H9 (cell line): ENCODE results near the gene FBXO34. TPM values are rescaled to one million over a fixed set of nuclear protein-coding genes. Genes with fewer than 3 reads are reported as not detected.

ENCODE experiments used
- DNase-seq: peaks from one replicate; pipeline ENCODE4 v3.0.0-alpha.2; 2017
- H2AFZ ChIP-seq: one replicate; pipeline ENCODE4 v1.6.1; 2013; ENCODE audit warnings: mild to moderate bottlenecking, low read length, control low read depth, moderate library complexity
- H2AK5ac ChIP-seq: 2 replicates; pipeline ENCODE4 v1.6.1; 2013; ENCODE audit warnings: low read length, control low read depth, mixed read lengths; ENCODE audit not compliant: insufficient read length
- H2BK120ac ChIP-seq: one replicate; pipeline ENCODE4 v1.6.1; 2013; ENCODE audit warnings: low read depth, mild to moderate bottlenecking, low read length, control low read depth, inconsistent platforms; ENCODE audit not compliant: poor library complexity, severe bottlenecking
- H2BK12ac ChIP-seq: 2 replicates; pipeline ENCODE4 v1.6.1; 2013; ENCODE audit warnings: low read length, control low read depth, mixed read lengths, low read depth; ENCODE audit not compliant: insufficient read length
- H2BK15ac ChIP-seq: 2 replicates; pipeline ENCODE4 v1.6.1; 2013; ENCODE audit warnings: low read depth, low read length, control low read depth
- H2BK20ac ChIP-seq: one replicate; pipeline ENCODE4 v1.6.1; 2013; ENCODE audit warnings: low read depth, mild to moderate bottlenecking, low read length, control low read depth, inconsistent platforms; ENCODE audit not compliant: poor library complexity, severe bottlenecking
- H2BK5ac ChIP-seq: 2 replicates; pipeline ENCODE4 v1.6.1; 2013; ENCODE audit warnings: low read length, control low read depth, mixed read lengths; ENCODE audit not compliant: insufficient read length
- H3K14ac ChIP-seq: 2 replicates; pipeline ENCODE4 v1.6.1; 2013; ENCODE audit warnings: low read length, control low read depth; ENCODE audit not compliant: insufficient read depth
- H3K18ac ChIP-seq: 2 replicates; pipeline ENCODE4 v1.6.1; 2013; ENCODE audit warnings: low read depth, mild to moderate bottlenecking, mixed read lengths, low read length, control low read depth; ENCODE audit not compliant: insufficient read length
- H3K23ac ChIP-seq: 2 replicates; pipeline ENCODE4 v1.6.1; 2013; ENCODE audit warnings: low read length, control low read depth, mixed read lengths, low read depth; ENCODE audit not compliant: insufficient read length
- H3K23me2 ChIP-seq: 2 replicates; pipeline ENCODE4 v1.6.1; 2013; ENCODE audit warnings: low read depth, mild to moderate bottlenecking, mixed read lengths, low read length, control low read depth; ENCODE audit not compliant: insufficient read length, poor library complexity, severe bottlenecking
- H3K27ac ChIP-seq: 2 replicates; pipeline ENCODE4 v1.5.1; 2013; ENCODE audit warnings: low read length, control low read depth, mixed read lengths, low read depth; ENCODE audit not compliant: insufficient read length
- H3K27me3 ChIP-seq: 2 replicates; pipeline ENCODE4 v1.6.1; 2013; ENCODE audit warnings: low read length, control low read depth, inconsistent platforms; ENCODE audit not compliant: insufficient read depth
- H3K4ac ChIP-seq: 2 replicates; pipeline ENCODE4 v1.6.1; 2013; ENCODE audit warnings: low read depth, mild to moderate bottlenecking, control low read depth, inconsistent platforms, low read length, moderate library complexity
- H3K4me1 ChIP-seq: 2 replicates; pipeline ENCODE4 v1.6.1; 2013; ENCODE audit warnings: low read length, control low read depth, inconsistent platforms; ENCODE audit not compliant: insufficient read depth
- H3K4me2 ChIP-seq: 2 replicates; pipeline ENCODE4 v1.6.1; 2013; ENCODE audit warnings: low read length, control low read depth, mixed read lengths; ENCODE audit not compliant: insufficient read length, insufficient read depth
- H3K56ac ChIP-seq: 2 replicates; pipeline ENCODE4 v1.6.1; 2013; ENCODE audit warnings: low read depth, mild to moderate bottlenecking, mixed read lengths, low read length, control low read depth; ENCODE audit not compliant: insufficient read length
- H3K79me1 ChIP-seq: 2 replicates; pipeline ENCODE4 v1.6.1; 2013; ENCODE audit warnings: low read depth, mild to moderate bottlenecking, moderate library complexity, low read length, control low read depth, inconsistent platforms; ENCODE audit not compliant: insufficient read depth, poor library complexity, severe bottlenecking
- H3K79me2 ChIP-seq: 2 replicates; pipeline ENCODE4 v1.6.1; 2013; ENCODE audit warnings: low read length, control low read depth, inconsistent platforms; ENCODE audit not compliant: insufficient read depth
- H3K9ac ChIP-seq: 2 replicates; pipeline ENCODE4 v1.6.1; 2013; ENCODE audit warnings: low read length, control low read depth, mixed read lengths; ENCODE audit not compliant: insufficient read length; ENCODE audit errors: extremely low read depth
- H3K9me3 ChIP-seq: one replicate; pipeline ENCODE4 v1.6.1; 2013; ENCODE audit warnings: low read depth, low read length, inconsistent platforms; ENCODE audit not compliant: control insufficient read depth
- H3T11ph ChIP-seq: one replicate; pipeline ENCODE4 v1.6.1; 2013; ENCODE audit warnings: mild to moderate bottlenecking, low read length, control low read depth, inconsistent platforms
- H4K20me1 ChIP-seq: one replicate; pipeline ENCODE4 v1.6.1; 2013; ENCODE audit not compliant: control insufficient read depth, insufficient read length, insufficient read depth
- H4K5ac ChIP-seq: 2 replicates; pipeline ENCODE4 v1.6.1; 2013; ENCODE audit warnings: low read depth, mild to moderate bottlenecking, mixed read lengths, low read length, control low read depth; ENCODE audit not compliant: insufficient read length
- H4K8ac ChIP-seq: replicated peaks from 2 replicates; pipeline ENCODE4 v1.6.1; 2013; ENCODE audit warnings: low read length, control low read depth, mixed read lengths, low read depth; ENCODE audit not compliant: insufficient read length
- H4K91ac ChIP-seq: 2 replicates; pipeline ENCODE4 v1.6.1; 2013; ENCODE audit warnings: low read depth, mild to moderate bottlenecking, moderate library complexity, mixed read lengths, low read length, control low read depth; ENCODE audit not compliant: insufficient read length
- H3K27ac Mint-ChIP-seq, 3 experiments: 2 replicates in 2 of 3; 3 replicates in 1 of 3; pipeline ENCODE4 v1.8.0; 2020 to 2021; ENCODE audit warnings: mixed read lengths in 3 of 3, mild to moderate bottlenecking in 1 of 3, moderate library complexity in 1 of 3
- H3K27me3 Mint-ChIP-seq: 2 replicates; pipeline ENCODE4 v1.8.0; 2021; ENCODE audit warnings: low read depth, mild to moderate bottlenecking, moderate library complexity, mixed read lengths
- H3K36me3 Mint-ChIP-seq, 3 experiments: 2 replicates in 2 of 3; 3 replicates in 1 of 3; pipeline ENCODE4 v1.8.0; 2020 to 2021; ENCODE audit warnings: low read depth in 3 of 3, mixed read lengths in 3 of 3; ENCODE audit not compliant: insufficient read depth in 1 of 3
- H3K4me1 Mint-ChIP-seq, 2 experiments: 2 replicates each; pipeline ENCODE4 v1.8.0; 2020; ENCODE audit warnings: mixed read lengths in 2 of 2
- H3K4me3 Mint-ChIP-seq, 2 experiments: 2 replicates in 1 of 2; 3 replicates in 1 of 2; pipeline ENCODE4 v1.8.0; 2020 to 2021; ENCODE audit warnings: mild to moderate bottlenecking in 2 of 2, mixed read lengths in 2 of 2, moderate library complexity in 1 of 2
- H3K9me3 Mint-ChIP-seq, 2 experiments: 2 replicates in 1 of 2; 3 replicates in 1 of 2; pipeline ENCODE4 v1.8.0; 2020; ENCODE audit warnings: mild to moderate bottlenecking in 2 of 2, mixed read lengths in 2 of 2, moderate library complexity in 1 of 2
- total RNA-seq: library from RNA; stranded (reverse); gene quantifications from 2 replicates; pipeline ENCODE4 v1.2.1, GENCODE V29; 2021
- TF ChIP-seq, protein P1 (sequence below): fragments of 200-600 bp; sonication (generic); conservative IDR thresholded peaks from 3 replicates; pipeline ENCODE4 v1.8.0; 2021; ENCODE audit warnings: antibody characterized with exemption, mild to moderate bottlenecking

Gene FBXO34
- total RNA-seq, 1 experiment from 2014 or later = 12.0 TPM

DNA sequence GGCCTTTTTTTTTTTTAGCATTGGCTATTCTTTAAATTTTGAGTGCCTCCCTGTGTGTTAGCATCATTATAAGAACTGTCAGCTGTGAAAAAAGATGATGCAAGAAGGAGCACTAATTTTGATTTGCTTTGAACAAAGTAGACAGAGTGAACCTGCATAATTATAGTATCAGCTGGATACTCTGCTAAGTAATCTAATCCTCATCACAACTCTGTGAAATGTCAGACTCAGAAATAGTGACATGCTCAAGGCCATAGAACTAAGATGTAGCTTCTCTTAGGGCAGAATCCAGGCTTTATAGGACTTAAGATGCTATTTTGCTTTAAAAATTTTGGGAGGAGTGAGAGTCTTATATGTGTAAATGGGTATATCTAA is 31.9 kb downstream of the FBXO34 start:
- Histone ChIP-seq H2BK120ac (no peak overlapping the region), H3K9me3 (no peaks in the 10 kb centered on the region), H2BK12ac (no peak overlapping the region), H4K91ac (no peak overlapping the region), H2AFZ (no peak overlapping the region), H3K79me2 (peaks cover 2% of the 10 kb centered on the region; the same call in 1 of the 2 replicates), H3K79me1 (peaks cover 3% of the 10 kb centered on the region), H4K20me1 (no peaks in the 10 kb centered on the region), H4K5ac (no peak overlapping the region), H2BK5ac (no peak overlapping the region), H3K4me1 (peaks cover 9% of the 10 kb centered on the region; the same call in 1 of the 2 replicates), H3K27ac (no peak overlapping the region), H3K14ac (no peak overlapping the region), H4K8ac (no peak overlapping the region), H2BK20ac (no peak overlapping the region), H3K9ac (no peak overlapping the region), H3K56ac (no peak overlapping the region), H3K23ac (no peak overlapping the region), H2AK5ac (no peak overlapping the region), H3K23me2 (no peaks in the 10 kb centered on the region), H3K4ac (no peak overlapping the region; the same call in 1 of the 2 replicates), H3K18ac (no peak overlapping the region), H3T11ph (no peak overlapping the region), H3K4me2 (no peak overlapping the region), H2BK15ac (no peak overlapping the region), H3K27me3 (no peaks in the 10 kb centered on the region)
- DNase-seq = no peak
- H3K4me1 Mint-ChIP-seq = peaks cover 41 to 42% of the 10 kb centered on the region in 2 experiments
- H3K27me3 Mint-ChIP-seq = no peaks in the 10 kb centered on the region
- peaks cover 1 to 9% (median 8%) of the 10 kb centered on the region in 3 experiments; a peak in 4 of 7 replicates for H3K36me3 Mint-ChIP-seq
- H3K27ac Mint-ChIP-seq = peak overlapping the region in 1 of 3 experiments; percentile 54; a peak in 2 of 7 replicates
- H3K4me3 Mint-ChIP-seq = no peak overlapping the region
- TF ChIP-seq, protein P1, sequence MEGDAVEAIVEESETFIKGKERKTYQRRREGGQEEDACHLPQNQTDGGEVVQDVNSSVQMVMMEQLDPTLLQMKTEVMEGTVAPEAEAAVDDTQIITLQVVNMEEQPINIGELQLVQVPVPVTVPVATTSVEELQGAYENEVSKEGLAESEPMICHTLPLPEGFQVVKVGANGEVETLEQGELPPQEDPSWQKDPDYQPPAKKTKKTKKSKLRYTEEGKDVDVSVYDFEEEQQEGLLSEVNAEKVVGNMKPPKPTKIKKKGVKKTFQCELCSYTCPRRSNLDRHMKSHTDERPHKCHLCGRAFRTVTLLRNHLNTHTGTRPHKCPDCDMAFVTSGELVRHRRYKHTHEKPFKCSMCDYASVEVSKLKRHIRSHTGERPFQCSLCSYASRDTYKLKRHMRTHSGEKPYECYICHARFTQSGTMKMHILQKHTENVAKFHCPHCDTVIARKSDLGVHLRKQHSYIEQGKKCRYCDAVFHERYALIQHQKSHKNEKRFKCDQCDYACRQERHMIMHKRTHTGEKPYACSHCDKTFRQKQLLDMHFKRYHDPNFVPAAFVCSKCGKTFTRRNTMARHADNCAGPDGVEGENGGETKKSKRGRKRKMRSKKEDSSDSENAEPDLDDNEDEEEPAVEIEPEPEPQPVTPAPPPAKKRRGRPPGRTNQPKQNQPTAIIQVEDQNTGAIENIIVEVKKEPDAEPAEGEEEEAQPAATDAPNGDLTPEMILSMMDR = no peak
- no peaks in the 10 kb centered on the region for H3K9me3 Mint-ChIP-seq
